GDM1 (cell line): ENCODE results near the gene P3H4.

Experiments used
- DNase-seq: peaks from one replicate; lab custom pipeline; 2025; lab: John Stamatoyannopoulos, UW

The P3H4 gene

DNA sequence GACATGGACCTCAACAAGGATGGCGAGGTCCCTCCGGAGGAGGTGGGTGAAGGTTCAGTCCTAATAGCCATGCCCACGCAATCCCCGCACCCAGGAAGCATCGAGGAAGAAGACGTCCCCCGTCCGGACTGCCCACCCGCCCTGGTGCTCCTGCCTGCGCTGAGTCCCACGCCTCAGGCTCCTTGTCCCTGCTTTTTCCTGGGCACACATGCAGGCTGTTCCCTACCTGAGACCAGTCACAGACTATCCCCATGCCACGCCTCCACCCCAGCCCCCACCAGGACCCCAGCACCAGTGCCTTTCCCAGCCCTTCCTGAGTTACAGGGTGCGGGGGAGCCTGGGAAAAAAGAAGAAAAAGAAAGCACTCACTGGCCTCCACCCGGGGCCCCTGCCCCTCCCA lies 10.0 kb upstream of the P3H4 start:
- DNase-seq = no peak

- no peak for DNase-seq
Measured at GRCh38 chr17:41818024-41818423, 6.3 kb upstream of the P3H4 start.

- no peak for DNase-seq
Measured at GRCh38 chr17:41816637-41817320, 5.0 kb upstream of the P3H4 start.

DNA sequence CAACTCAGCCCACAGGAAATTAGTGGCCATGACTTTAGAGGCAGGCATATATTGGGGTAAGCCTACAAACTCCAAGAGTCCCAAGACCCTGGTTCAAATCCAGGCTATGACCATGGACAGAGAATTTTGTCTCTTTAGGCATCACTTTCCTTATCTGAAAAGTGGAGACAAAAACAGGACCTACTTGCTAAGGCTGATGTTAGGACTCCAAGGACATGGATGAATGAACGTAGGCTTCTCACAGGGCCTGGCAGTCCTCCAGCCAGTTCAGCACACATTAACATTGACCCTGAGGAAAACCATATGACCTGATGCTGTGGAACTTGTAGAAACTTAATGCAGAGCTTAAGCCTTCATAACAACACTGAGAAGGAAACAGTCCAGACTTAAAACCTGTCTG lies 2.4 kb upstream of the P3H4 start:
- DNase-seq = no peak

DNA sequence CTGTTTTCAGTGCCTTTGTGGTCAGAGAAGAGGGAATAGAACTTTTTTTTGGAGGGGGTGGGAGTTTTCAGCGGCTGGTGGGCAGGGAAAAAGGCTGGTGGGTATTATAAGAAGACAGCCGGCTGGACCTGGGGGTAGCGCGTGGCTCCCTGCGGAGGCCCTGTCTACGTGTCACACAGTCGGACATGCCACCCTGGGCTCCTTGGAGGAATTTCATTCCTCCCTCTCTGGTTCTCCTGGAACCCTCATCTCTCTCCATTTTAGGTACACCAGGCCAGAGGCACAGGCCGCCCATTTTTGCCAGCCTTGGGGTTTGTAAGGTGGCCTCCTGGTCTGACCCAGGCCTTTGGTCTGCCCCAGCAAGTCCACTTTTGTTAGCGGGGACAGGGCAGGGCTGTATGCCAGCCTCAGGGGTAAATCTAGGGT lies 2.0 kb upstream of the P3H4 start:
- DNase-seq = no peak

- DNase-seq = no peak
Measured at GRCh38 chr17:41813152-41813680, 1.5 kb upstream of the P3H4 start.

DNA sequence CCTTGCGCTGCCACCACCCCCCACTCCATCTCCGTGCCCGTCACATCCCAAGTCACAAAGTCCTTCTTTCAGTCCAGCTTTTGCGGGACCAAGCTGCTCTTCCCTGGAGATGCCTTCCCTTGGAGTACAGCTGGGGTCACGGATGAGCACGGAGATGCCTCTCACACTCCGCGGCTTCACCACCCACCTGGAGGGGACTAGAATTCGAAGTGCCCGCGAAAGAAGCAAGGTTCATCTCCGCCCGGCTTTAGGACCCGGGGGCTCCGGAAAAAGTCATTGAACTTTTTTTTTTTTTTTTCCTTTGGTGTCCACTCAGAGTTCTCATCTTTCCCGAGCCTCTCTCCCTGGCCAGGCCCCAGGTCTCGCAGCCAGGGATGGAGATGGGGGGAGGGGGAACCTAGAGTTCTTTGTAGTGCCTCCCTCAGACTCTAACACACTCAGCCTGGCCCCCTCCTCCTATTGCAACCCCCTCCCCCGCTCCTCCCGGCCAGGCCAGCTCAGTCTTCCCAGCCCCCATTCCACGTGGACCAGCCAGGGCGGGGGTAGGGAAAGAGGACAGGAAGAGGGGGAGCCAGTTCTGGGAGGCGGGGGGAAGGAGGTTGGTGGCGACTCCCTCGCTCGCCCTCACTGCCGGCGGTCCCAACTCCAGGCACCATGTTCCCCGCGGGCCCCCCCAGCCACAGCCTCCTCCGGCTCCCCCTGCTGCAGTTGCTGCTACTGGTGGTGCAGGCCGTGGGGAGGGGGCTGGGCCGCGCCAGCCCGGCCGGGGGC lies 817 bp upstream of the P3H4 start, which contains the start of gene FKBP10:
TSS of gene FKBP10 (plus strand) at position 624 of the 771 bp plus-strand sequence. CDS start at position 655, 31 bp downstream.
- no peak for DNase-seq

DNA sequence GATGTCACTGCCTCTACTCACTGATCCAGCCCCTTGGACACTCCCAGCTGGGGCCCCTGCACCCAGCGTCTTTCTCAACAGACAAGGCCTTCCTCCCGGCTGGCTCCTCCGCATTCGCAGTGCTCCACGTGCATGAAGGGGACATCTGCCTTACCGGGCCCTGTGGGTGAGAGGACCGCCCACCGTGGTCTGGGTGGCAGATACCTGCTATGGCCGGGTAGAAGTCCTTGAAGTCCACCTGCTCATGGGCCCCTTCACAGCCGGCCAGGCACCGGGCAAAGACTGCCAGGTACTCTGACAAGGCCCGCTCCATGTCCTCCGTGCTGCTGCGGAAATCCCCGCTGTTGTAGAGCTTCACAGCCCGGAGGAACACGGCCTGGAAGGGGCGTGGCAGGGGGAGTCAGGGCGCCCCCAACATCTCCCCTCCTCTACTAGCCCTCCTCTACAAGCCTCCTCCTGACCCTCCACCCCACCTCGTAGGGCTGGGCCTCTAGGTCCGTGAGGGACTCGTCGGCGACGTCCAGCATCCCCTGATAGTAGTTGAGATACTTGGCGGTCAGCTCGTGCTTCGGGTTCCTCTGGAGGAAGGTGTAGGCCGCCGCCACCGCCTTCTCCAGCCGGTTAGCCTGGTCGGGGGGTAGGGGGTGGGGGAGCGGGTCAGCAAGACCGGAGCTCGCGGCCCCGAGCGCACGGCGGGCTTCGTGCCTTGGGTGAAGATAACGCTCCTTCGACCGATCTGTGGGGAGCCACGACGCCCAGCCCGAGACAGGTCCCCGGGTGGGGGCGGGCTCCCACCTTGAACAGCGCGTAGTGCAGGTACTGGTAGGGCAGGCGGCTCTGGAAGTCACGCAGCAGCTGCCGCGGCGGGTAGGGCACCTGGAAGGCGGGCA lies 845 bp downstream of the P3H4 start:
- DNase-seq = no peak

DNA sequence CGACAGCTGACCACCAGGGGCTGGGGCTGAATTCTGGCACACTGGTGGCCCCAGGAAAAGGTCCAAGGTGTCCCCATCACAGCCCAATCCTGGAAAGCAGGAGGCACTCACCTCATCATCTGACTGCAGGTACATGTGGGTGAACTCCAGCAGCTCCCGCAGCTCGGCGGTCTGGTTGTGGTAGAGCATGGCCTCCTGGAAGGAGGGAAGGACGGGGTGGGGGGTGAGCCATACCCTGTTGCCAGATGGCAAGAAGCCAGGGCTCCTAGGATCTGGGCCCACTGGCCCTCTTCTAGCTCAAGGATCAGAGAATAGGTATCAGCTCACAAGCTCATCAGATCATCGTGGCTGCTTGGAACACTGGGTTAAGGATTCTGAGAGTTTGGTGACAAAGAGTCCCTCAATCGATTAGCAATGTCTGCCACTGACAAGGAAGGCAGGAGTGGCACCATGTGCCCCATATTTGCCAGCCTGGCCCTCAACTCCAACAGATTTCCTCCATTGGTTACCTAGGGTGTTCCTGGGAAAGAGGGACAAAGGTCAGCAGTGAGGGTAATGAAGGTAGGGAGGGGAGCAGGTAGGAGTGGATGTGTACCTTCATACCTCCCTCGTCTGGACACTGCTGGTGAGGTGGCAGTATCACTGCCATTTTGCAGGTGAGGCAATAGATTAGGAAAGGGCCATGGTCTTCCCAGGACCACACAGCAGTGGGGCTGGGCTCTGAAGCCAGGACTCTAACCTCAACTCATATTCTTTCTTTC lies 4.9 kb downstream of the P3H4 start:
- DNase-seq = no peak

DNA sequence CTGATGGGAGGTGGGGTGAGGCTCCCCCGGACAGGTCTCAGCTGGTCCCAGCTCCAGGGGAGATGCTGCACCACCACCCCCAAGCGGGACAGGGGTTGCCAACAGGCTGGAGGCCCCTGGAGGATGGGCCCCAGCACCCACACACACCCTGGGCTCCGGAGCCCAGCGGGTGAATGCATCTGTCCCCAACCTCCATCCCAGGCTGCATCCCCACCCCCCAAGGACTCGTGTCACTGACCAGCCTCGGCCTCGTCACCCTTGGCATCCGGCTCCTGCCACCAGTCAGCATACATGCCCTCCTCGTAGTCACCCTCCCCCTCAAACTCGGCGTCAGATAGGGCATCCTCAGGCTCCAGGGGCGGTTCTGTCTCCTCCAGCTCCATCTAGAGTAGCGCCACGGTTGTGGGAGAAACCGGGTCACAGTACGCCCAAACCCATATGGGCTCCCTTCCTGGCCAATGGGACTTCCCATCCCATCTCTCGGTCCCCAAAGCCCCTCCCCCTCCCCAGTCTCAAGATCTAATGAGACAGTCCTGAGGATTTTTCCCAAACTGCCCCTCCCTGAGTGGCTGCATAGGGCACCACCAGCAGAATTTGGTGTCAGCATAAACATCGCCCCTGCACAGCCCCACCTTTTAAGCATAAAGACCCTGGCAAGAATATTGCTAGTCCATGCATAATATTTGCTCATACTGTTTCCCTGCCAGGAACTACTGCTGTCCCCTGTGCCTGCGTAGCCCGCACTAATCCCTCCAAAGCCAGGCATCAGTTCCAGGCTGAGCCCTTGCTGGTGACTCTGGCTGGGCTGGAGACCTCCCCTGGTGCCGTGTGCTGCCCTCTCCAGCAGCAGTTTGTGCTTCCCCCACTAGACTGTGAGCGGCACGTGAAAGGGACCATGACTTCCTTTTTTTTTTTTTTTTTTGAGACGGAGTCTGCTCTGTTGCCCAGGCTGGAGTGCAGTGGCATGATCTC lies 8.4 kb downstream of the P3H4 start:
- peak; percentile 26 for DNase-seq

DNA sequence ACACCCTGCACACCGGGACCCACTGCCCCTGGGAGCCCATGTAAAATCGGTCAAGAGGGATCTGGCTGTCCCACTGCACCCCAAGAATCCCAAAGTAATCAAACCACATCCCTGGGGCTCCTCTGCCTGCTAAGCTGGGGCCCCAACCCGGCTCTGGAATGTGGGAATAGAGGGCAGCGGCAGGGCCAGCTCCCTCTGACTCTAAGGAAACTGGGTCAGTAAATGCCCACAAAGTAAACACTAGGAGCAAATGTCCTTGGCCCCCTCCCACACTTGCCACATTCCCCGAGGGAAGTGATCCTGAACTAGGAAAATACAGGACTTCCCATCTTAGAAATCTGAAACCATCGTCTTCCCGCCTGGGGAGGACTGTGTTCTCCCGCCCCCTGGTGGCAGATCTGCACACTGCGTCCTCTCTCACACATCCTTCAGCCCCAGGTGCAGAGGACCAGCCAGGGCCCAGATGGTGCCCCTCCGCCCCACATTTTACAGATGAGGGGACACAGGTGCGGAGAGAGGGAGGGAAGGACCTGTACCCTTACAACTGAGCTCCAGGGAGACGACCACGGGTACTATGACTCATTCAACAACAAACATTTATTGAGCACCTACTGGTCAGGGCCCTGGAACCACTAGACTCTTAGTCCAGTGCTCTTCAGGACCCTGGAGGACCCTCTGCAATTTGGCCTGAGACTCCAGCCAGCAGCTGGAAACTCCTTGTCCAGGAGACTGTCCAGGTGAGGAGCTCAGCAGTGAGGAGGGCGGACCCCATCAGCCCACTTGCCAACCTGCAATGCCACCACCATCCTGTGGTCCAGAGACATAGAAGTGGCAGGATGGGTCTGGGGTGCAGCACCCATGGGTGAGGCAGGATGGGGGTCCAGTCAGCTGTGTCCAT lies 10.1 kb downstream of the P3H4 start:
- DNase-seq = peak; percentile 21

DNA sequence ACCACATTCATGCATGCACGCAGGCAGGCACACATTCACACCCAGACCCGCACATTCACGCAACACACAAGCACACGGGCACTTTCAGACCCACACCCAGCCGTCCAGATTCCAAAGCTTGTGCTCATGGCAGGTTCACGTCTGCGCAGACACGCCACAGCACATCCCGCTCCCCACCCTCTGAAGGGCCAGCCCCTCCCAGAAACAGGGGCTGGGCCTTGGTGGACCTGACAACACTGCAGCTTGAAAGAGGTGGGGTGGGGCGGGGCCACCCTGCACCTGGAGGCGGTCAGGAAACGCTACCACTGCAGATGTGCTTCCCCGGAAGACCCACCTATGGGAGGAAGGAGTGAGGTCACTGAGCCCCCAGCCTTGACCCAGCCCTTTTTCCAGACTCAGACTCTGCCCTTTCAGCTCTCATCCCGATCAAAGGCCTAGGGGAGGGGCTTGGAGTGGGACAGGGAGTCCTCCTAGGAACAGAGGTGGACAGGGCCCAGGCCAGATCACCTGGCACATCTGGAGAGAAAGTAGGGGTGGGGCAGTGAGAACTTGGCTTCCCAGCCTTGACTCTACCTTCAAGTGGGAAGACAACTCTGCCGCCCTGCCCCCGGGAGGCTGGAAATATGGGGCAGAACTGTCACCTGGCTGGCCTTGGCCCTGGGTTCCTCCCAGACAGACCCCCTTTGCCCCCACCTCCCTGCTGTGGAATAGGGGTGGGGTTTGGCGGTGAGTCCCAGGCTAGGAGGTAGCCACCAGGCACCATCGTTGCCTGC lies 11.0 kb downstream of the P3H4 start:
- no peak for DNase-seq

GRCh38 chr17:41799366-41799765 lies 12.4 kb downstream of the P3H4 start:
- DNase-seq = no peak

GRCh38 chr17:41797377-41797776 lies 14.4 kb downstream of the P3H4 start:
- no peak for DNase-seq

- no peak for DNase-seq
Measured at GRCh38 chr17:41796121-41796895, 15.4 kb downstream of the P3H4 start.

GRCh38 chr17:41794540-41794975 lies 17.2 kb downstream of the P3H4 start:
- no peak for DNase-seq

DNA sequence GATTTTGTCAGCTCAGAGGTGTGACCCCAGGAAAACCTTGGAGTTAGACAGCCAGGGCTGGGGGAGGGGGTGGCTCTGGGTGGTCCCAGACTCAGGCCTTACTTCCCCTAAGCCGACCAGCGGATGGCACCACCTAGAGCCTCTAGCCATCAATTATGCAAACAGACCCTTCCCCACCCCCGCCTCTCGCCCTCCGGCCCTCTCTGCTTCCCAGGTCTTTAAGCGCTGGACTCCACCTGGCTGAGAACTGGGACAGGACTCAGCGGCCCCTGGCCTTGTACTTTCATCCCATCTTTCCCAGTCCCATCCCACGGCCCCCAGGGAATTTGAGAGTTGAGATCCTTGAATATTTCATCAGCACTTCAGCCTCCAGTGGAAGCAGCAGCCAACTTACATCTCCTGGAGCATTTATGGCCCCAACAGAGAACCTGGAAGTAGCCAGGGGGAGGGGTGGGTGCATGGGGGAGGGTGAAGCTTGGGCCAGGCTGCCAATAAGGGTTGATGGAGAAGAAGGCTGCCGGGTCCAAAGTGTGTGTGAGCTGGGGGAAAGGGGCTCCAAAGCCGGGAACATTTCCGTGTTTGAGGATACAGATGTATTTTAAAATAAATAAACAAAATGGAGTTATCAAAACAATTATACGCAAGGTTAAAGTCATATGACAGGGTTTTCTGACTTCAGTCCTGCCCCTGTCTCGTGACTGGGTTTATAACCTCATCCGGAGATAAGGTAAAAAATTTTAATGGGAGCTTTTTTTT lies 17.8 kb downstream of the P3H4 start:
- DNase-seq = no peak
